ENCODE data around the gene AGMO.

- TF ChIP-seq CTCF (conservative IDR thresholded peaks at IDR 0.05; ENCODE audit: low read depth in 2 of 2) (no peak), POLR2AphosphoS5 (IDR thresholded peaks at IDR 0.05; ENCODE audit: low read depth) (no peak), ZNF114 (CRISPR knock-in tag; IDR thresholded peaks at IDR 0.05) (no peak), EZH2phosphoT487 (IDR thresholded peaks at IDR 0.05; ENCODE audit: unreplicated experiment) (no peak), CREB1 (CRISPR knock-in tag; IDR thresholded peaks at IDR 0.05; ENCODE audit: low read depth) (no peak)
These were observed 40.4 kb upstream of the AGMO start for GRCh38 chr7:15602236-15602635.
